Ovary (tissue), 9 donors: ENCODE results near the gene APEX1. TPM values are rescaled to one million over a fixed set of nuclear protein-coding genes. Genes with fewer than 3 reads are reported as not detected.

ENCODE experiments used
- DNase-seq, 5 donors: peaks; one replicate each; pipeline ENCODE4 v3.0.0-alpha.2; 2019 to 2020
- H3K27ac ChIP-seq, 2 donors: fragments of 200-600 bp; one replicate each; pipeline versions ENCODE4 v1.5.1 to v1.8.0; 2019 to 2022
- H3K27me3 ChIP-seq: fragments of 200-600 bp; one replicate; pipeline ENCODE4 v1.8.0; 2022
- H3K36me3 ChIP-seq: fragments of 200-600 bp; sonication (generic); one replicate; pipeline ENCODE4 v1.5.1; 2019
- H3K4me1 ChIP-seq: one replicate; pipeline ENCODE4 v1.8.1; 2013; ENCODE audit warnings: mild to moderate bottlenecking, moderate library complexity; ENCODE audit not compliant: insufficient read depth
- H3K4me3 ChIP-seq: fragments of 200-600 bp; sonication (generic); one replicate; pipeline ENCODE4 v1.5.1; 2017
- H3K9me3 ChIP-seq, 2 donors: fragments of 200-600 bp in 1 of 2; sonication (generic) in 1 of 2; one replicate each; pipeline versions ENCODE4 v1.5.1 to v1.8.1; 2013 to 2019; ENCODE audit warnings: mild to moderate bottlenecking in 1 of 2, moderate library complexity in 1 of 2
- CTCF ChIP-seq, 3 donors: fragments of 450-650 bp in 2 of 3; fragments of 200-600 bp in 1 of 3; IDR thresholded peaks; one replicate each; pipeline versions ENCODE4 v1.5.1 to v1.8.0; 2016 to 2022; ENCODE audit warnings: antibody characterized with exemption in 3 of 3, mild to moderate bottlenecking in 1 of 3
- EP300 ChIP-seq: sonication (generic); formaldehyde crosslinking; IDR thresholded peaks from one replicate; pipeline ENCODE4 v1.6.1; 2017; ENCODE audit warnings: antibody characterized with exemption
- POLR2A ChIP-seq: fragments of 450-650 bp; IDR thresholded peaks from one replicate; pipeline ENCODE4 v1.6.1; 2017; ENCODE audit warnings: antibody characterized with exemption, mild to moderate bottlenecking, moderate library complexity
- WGBS, 3 donors: extraction: QIAGEN DNeasy Blood & Tissue Kit in 1 of 3; methylation state at CpG; one replicate each; pipeline versions ENCODE4 v1.1.5 to v1.1.7; 2013 to 2017; 5-methylcytosine and 5-hydroxymethylcytosine counted together
- intact Hi-C, 4 donors: fragments of 100-400 bp; cut with DNase I; formaldehyde crosslinking; loops; one replicate each; pipeline versions ENCODE4 v1.11.0 to v1.15.1; 2022 to 2023
- polyA plus RNA-seq, 2 donors: library from polyadenylated mRNA; stranded (reverse); fragments of 200-250 nt in 1 of 2; fragments of 350-450 nt in 1 of 2; fragmentation: Illumina TruSeq in 1 of 2; extraction: RNeasy Lipid Tissue Mini Kit (QIAGEN cat#74804) in 1 of 2; gene quantifications; one replicate each; pipeline ENCODE4 v1.2.3, GENCODE V29; 2013 to 2014
- total RNA-seq, 7 donors: library from RNA; depleted of rRNA in 2 of 7; stranded (reverse); fragments of >200 nt in 2 of 7; fragmentation: NEBNext Ultra II Directional in 3 of 7; extraction: Animal tissue kit (Norgen Biotek cat#: 25700) in 3 of 7; gene quantifications; one replicate each; pipeline versions ENCODE4 v1.1.0 to v1.2.4, GENCODE V29; 2016 to 2023
- donor health status: DM: no; HTN: no; CAD: no; lungs with moderate emphysema.
- donor health status: DM: no; HTN: no; CAD: no.
- donor health status: Bipolar disorder and iron deficiency.
- donor health status: DM: yes; HTN: yes; CAD: no.
- donor health status: DM: no; HTN: no; CAD: no.
- donor health status: DM: yes; HTN: yes; CAD: no.

APEX1 gene
- total and polyA plus RNA-seq, 9 donors, result 141 to 292 (median 170) TPM

DNA sequence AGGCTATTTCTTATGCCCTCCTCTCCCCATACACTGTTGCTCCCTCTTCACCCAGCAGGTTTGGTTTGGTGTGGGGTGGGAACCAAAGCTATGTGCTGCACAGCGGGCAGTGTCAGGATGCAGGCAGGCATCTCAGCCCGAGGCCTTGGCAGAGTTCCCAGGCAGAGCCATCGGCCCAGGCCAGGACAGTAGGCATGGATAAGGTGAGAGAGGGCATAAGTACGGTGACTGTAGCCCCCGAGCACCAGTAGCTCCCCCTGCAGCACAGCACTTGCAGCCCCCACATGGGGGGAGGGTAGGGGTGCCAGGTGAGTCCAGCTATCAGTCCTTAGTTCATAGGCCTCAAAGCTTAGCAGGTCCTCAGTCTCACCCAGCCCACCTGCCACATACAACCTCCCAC lies 26.2 kb upstream of the APEX1 start:
- intact Hi-C loops, result no loop called here
- no peak for TF ChIP-seq EP300
- TF ChIP-seq CTCF (IDR thresholded peaks at IDR 0.05), result no peak
- no peak for TF ChIP-seq POLR2A
- H3K27me3 ChIP-seq, result no peaks in the 10 kb centered on the region
- WGBS, 3 donors, result 47 to 59% (median 54%) methylated on average over 5 of the region's 5 CpGs
- peaks cover 3% of the 10 kb centered on the region for H3K4me1 ChIP-seq
- no peak for DNase-seq
- no peak overlapping the region for H3K4me3 ChIP-seq
- no peaks in the 10 kb centered on the region for H3K36me3 ChIP-seq
- no peaks in the 10 kb centered on the region for H3K9me3 ChIP-seq
- no peak overlapping the region for H3K27ac ChIP-seq

GRCh38 chr14:20429801-20430669 lies 25.0 kb upstream of the APEX1 start:
- DNase-seq, result peak in 3 of 5 donors; percentile 14 to 56 (median 37)
- Histone ChIP-seq H3K27me3 (no peaks in the 10 kb centered on the region), H3K4me1 (peaks cover 6% of the 10 kb centered on the region), H3K27ac (no peak overlapping the region), H3K9me3 (no peaks in the 10 kb centered on the region), H3K4me3 (no peak overlapping the region), H3K36me3 (no peaks in the 10 kb centered on the region)
- WGBS, 3 donors, result 60 to 67% (median 66%) methylated on average over 30 of the region's 30 CpGs
- intact Hi-C loops, result no loop called here
- TF ChIP-seq CTCF (IDR thresholded peaks at IDR 0.05) (no peak), POLR2A (no peak)

DNA sequence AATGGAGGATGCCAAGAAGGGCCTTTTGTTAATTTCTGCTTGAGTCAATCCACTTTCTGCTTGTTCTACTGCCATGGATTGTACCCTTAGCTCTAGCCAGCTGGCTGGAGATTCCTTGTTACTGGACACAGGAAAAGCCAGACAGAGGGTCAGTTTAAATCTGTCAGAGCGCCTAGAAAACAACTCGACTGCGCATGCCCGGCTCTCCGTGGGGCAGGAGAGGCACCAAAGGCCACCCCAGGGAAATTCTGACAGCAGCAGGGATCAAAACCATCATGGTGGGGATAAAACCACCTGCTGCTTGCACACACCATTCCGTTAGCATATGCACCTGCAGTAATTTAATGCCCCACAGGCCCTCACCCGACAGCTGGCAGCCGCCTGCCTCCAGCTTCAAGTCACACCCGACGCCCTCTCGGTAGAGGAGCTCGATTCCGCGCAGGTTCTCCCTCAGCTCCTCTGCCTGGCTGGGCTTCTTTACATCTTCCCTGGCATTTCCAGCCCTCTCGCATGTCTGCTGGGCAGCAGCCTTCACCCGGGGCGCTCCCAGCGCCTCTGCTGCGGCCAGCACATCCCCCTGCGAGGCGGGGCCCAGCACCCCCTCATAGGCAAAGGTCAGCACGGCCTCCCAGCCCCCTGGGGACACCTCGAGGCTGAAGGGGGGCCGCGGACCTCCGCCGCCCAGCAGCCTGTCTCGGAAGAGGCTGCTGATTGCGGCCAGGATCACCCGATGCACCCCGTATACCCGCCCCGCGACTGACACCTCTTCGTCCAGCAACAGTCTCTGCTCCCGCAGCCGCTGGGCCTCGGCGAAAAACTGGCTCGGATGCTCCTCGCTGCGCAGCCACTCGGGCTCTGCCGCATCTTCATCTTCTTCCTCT lies 20.1 kb upstream of the APEX1 start:
- intact Hi-C loops, result no loop called here
- peak overlapping the region; percentile 30 for H3K4me3 ChIP-seq
- no peaks in the 10 kb centered on the region for H3K9me3 ChIP-seq
- H3K4me1 ChIP-seq, result peaks cover 5% of the 10 kb centered on the region
- H3K27ac ChIP-seq, result peak overlapping the region; percentile 66 to 87
- TF ChIP-seq EP300 (no peak), POLR2A (no peak), CTCF (IDR thresholded peaks at IDR 0.05) (no peak)
- H3K27me3 ChIP-seq, result no peaks in the 10 kb centered on the region
- peak; percentile 65 to 85 (median 83) for DNase-seq
- WGBS, 3 donors, result 8 to 15% (median 9%) methylated on average over 34 to 44 of the region's 44 CpGs
- H3K36me3 ChIP-seq, result no peaks in the 10 kb centered on the region

DNA sequence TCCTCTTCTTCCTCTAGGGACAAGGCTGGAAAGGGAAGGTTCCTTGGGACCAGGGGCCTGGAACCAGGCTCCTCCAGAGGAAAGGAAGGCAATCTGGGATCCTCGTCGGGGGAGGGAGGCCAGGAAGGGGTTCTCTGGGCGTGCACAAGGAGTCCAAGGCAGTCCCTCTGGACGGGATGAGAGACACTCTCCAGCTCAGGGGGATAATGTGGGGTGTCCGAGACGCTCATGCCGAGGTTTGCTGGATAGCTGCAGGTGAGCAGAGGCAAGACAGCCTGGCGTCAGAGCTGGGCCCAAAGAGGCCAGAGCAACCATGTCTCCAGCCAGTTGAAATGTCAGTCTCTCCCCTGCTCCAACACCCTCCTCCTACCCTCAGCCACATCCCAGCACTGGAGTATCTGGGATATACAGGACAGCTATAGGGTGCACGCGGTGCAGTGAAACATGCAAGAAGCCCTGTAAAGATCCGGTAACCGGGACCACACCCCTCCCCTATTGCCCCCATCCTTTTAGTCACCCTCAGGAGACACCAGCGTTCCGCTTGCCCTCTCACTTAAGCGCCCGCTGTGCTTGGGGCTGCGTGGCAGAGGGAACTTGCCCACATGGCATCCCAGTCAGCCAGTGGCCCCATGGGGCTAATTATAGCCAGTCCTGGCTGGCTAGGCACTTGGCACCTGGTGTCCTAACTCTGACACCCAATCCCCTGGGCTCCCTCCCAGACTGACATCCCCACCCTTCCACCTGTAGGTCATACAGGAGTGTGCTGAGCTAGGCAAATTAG lies 19.3 kb upstream of the APEX1 start, which contains the start of gene KLHL33:
KLHL33 (minus strand) TSS at position 585 of the 781 bp plus-strand sequence; CDS start at position 230, 355 bp downstream.
- no peak for DNase-seq
- H3K4me1 ChIP-seq, result peaks cover 2% of the 10 kb centered on the region
- H3K36me3 ChIP-seq, result no peaks in the 10 kb centered on the region
- TF ChIP-seq CTCF (IDR thresholded peaks at IDR 0.05), result no peak
- TF ChIP-seq POLR2A, result no peak
- no peak for TF ChIP-seq EP300
- H3K9me3 ChIP-seq, result no peaks in the 10 kb centered on the region
- no peaks in the 10 kb centered on the region for H3K27me3 ChIP-seq
- WGBS, 3 donors, result 70 to 76% (median 72%) methylated on average over 17 of the region's 17 CpGs
- peak within 1 kb of the TSS; percentile 66 to 87 for H3K27ac ChIP-seq
- peak within 1 kb of the TSS; percentile 30 for H3K4me3 ChIP-seq
- intact Hi-C loops, result no loop called here
